ENCODE measurements around the gene FBXL17.

The FBXL17 gene

DNA sequence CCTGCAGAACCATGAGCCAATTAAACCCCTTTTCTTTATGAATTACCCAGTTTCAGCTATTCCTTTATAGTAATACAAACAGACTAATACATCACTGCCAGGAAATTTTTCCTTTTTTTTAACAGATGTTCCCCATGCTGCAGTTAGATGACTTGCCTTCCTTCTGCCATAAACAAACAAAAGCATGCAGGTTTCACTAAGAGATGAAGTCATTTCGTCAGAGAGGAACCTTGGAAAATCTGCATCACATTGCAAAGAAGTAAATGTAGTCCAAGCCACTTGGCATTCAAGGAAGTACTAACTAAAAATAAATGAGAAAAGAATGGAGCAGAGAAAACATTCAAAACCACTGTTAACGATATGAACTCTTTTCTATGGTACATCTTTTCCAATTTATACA is 517.1 kb downstream of the FBXL17 start:
- no peak for DNase-seq (ENCODE audit: low read depth in 3 of 3)

DNA sequence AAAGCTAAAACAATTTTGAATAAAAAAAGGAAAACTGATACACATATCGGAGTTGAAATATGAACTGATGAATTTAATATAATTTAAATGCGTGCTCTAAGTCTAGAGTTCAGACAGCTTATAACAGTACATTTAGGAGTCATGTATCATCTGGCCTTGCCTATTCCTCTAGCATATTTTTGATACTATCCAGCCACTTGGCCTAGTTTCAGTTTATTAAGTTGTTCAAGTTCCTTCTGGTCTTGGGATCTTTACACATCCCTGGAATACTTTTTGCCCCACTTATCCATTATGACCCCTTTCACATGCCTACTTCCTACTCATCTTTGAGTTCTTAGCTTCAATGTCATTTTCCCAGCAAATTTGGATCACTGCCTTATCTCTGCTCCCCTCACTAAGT is 518.8 kb downstream of the FBXL17 start:
- no peak for DNase-seq (ENCODE audit: low read depth in 3 of 3)

DNA sequence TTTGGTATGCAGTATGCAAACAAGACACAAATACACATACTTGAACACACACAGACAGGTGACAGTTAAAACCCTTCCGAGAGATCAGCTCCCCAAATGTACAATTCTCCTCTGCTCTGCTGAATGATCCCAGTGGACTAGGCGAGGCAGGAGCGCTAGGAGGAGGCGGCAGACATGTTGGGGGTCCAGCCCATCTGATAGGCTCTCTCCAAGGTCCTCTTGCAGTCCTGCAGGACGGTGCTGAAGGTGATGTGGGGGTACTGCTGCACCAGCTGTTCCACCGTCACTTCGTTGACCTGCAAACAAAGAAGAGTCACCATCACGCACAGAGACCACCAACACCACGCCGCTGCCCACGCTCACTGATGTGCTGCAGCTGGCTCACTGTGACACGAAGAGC is 520.3 kb downstream of the FBXL17 start:
- DNase-seq (ENCODE audit: low read depth in 3 of 3): no peak

DNA sequence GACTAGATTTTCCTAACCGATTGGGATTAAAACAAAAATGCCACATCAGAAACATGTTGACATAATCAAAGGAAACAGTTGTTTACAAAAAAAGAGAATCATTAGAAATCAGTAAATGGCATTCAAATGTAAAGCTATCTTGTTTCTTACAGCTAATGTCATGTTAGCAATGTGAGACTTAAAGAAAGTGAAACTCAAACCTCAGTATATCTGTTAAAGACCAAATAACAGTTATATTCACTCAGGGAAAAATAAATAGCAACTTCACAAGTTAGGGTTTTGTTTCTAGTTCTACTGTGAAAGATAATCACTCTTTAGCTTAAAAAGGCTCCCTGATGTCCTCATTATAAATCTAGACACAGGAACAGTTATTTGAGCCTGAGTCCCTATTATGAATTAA is 521.9 kb downstream of the FBXL17 start:
- DNase-seq (ENCODE audit: low read depth in 3 of 3): no peak

DNA sequence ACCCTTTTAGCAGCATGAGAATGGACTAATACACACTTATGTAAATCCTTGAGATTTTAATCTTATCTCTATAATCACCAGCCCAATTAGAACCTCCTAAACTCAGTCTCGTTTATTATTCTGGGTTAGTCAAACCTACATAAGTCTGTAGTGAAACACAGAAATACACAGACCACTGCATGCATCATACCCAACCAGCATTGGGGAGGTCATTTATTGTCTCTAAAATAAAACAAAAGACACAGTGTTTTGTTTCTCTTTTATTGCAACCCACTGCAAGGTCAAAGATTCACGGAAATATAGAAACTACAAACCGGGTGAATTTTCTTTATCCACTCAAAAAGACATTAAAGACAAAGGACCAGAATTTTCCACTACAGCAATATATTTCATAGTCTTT is 523.1 kb downstream of the FBXL17 start:
- no peak for DNase-seq (ENCODE audit: low read depth in 3 of 3)

DNA sequence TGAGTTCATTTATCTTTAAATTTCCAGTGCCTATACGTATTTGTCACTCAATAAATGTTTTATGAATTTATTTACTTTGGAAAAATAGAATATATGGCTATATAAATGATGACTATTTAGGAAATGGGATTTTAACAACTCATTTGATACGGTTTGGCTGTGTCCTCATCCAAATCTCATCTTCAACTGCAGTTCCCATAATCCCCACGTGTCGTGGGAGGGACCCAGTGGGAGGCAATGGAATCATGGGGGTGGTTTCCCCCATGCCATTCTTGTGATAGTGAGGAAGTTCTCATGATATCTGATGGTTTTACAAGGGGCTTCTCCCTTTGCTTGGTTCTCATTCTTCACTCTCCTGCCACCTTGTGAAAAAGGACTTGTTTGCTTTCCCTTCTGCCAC is 523.6 kb downstream of the FBXL17 start:
- DNase-seq (ENCODE audit: low read depth in 3 of 3): no peak

DNA sequence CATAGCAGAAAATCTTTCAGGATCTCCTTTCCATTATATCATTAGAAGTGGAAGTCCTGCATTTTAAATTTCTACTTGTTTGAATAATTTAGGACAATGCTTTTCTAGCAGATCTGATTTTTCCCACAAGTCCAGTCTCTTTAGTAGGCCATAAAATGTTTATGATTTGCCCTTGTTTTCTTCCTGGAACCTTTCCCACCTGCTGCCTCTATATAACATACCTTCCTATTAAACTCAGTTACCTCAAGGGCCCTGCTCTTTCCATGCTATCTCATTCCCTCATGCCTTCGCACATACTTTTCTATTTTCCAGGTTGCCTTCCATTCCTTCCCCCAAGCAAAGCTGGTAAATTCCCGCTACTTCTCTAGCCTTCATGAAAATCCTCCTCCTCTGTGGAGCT is 524.1 kb downstream of the FBXL17 start:
- no peak for DNase-seq (ENCODE audit: low read depth in 3 of 3)

DNA sequence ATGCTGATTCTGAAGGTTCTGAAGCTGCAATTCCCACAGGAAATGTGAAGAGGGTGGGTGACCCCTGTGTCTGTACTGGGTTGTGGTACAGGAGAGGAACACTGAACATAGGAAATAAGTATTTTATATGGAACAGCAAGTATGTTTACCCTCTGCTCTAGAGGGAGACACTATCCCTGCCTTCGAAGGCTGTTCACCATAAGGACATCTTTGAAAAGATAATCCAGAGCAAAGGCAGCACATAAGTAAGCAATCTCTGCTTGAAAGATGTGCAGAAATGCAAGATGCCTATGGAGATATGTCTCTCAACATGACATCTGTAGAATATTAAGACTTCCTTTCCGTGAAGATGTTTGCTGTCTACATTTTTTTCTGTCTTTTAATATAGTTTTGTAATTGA is 526.7 kb downstream of the FBXL17 start:
- no peak for DNase-seq (ENCODE audit: low read depth in 3 of 3)

DNA sequence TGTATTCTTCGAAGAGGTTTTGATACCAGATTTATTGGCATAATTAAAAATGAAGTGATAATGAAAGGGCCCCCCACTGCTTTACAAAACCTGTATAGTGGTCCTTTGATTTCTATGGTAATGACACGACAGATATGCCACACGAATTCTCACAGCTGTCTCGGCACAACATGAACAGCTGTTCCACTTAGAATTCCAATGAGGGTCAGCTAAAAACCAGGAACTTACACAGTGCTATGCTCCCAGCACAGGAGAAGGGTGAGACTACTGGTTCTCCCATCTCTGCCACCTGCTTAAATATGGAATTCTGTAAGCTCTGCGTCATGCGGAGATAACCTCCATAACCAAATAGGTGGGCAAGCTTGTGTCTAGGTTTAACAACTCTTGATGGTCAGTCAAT is 528.2 kb downstream of the FBXL17 start:
- no peak for DNase-seq (ENCODE audit: low read depth in 3 of 3)

DNA sequence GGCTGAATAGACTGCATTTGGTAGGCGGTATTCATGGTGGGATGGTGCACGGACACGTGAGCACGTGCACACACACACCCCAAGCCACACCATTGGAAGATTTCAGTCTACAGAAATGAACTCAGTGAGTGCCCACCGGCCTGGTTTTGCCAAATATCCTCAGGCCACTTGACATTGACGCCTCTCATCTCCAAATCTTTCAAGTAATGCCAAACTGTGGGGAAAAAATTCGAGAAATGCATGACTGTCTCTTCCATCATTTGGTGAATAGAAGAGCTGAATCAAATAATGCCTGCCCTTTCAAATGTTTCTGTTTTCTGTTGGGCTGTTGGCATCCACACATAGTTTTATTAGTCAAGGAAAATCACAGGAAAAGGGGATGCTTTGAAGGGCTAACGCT is 528.9 kb downstream of the FBXL17 start:
- no peak for DNase-seq (ENCODE audit: low read depth in 3 of 3)

DNA sequence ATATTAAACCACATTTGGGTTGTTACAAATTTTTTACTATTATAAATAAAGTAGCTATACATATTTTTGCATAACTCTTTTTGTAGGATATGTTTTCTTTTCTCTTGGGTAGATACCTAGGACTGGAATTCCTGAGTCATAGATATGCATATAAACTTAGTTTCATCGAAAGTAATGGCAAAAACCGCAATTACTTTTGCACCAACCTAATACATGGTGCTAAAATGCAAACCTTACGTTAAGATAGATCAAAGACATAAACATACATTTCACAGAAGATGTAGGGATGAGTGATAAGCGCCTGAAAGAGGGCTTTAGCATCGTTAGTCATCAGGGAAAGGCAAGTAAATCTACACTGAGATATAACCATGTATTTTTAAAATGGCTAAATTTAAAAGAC is 532.8 kb downstream of the FBXL17 start:
- DNase-seq (ENCODE audit: low read depth in 3 of 3): no peak

DNA sequence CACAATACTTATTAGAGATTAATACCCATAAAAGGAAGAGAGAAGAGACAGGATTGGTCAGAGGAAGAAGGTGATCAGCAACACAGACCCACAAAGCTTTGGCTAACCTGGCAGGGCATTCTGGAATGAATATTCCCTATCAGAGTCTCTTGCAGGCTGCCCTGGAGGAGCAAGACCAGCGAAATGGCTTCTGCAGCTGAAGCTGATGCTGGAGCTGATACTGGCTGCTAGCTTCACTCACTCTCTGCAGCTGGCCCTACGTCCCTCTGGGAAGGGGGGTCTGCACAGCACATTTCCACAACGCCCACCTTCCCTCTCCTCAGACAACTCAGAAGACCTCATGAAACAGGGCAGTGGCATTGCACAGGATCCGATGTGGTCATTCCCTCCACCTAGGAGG is 541.3 kb downstream of the FBXL17 start:
- DNase-seq (ENCODE audit: low read depth in 3 of 3): no peak

DNA sequence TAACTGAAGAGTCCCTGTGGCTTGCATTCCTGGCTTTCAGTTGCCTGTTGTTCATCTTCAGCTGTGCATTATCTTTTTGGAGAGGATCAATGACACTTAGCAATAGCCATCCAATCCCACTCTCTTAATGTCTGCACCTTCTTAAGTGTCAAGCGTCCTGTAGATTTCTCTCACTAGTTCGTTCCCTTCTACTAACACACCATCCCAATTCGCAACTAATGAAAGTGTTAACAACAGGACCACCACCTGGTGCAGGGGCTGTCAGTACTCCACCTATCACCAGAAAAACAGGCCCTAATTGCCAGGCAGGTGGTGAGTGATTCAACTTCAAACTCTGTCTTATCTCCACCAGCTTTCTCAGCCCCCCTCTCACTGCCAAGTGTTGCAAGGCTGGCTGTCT is 541.7 kb downstream of the FBXL17 start:
- no peak for DNase-seq (ENCODE audit: low read depth in 3 of 3)

DNA sequence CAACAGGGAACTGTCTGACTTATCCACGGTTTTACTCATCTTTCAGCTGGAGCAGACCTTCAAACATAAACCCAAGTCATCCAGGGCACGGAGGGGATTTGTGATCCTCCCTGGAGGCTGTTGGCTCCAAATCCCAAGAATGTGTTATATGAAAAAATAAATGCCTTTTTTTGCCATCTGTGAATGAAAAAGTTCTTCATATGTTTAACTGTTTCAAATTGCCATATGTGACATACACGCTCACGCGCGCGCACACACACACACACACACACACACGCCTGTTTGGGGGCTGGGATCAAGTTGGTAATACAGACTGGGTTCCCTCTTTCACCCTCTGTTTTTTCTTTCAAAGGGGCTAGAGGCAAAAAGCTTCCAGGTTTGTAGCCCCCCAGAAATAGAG is 546.8 kb downstream of the FBXL17 start:
- DNase-seq (ENCODE audit: low read depth in 3 of 3): no peak

DNA sequence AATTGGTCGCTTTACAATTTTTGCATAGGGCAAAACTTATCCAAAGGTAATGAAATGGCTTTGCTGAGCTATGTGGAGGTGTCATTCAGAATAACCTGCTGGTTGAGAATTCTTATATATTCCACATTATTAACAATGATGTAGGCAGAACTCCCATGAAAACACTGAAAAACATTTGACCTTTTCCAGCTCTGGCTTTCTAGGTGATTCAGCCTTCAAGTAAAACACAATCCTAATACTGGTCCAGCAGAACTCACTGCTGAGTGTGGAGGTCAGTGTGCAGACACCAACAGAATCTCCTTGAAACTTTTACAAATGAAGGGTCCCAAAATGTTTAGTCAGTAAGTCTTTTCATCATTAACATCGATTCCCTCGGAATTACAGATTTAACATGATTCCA is 549.2 kb downstream of the FBXL17 start:
- no peak for DNase-seq (ENCODE audit: low read depth in 3 of 3)

DNA sequence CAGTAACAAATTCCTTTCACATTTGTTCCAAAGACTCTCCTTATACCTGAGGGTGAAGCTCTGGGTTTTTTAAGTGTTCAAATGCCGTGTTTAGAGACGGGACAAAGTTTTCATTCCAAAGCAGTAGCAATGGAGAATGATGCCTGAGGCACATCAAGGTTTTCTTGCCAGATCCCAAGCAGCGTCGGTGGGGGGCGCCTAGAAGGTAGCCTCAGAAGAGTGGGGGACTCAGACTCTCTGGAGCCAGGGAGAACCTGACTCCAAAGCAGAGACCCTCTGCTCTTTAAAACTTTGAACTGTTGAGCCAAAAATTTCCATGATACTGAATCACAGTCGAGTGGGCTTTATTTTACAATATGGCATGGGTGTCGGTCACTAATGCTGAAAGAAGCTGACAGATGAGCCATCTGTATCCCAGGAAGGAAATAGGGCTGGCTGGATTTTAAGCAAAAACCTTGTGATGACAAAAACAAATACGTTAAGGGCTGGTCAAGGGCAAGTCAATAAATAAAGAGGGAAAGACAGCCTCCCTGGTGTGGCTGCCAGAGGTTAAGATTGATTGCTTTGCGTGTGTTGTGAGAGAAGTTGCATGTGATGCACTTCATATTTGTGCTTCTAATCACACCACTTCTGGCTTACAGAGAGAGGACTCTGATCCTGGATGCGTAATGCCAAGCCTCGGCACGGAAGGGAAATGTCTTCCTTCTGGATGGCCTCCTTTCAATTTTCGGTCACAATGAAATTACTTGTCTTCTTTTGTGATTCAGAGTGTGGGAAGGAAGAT is 550.1 kb downstream of the FBXL17 start:
- DNase-seq (ENCODE audit: low read depth in 3 of 3): no peak

DNA sequence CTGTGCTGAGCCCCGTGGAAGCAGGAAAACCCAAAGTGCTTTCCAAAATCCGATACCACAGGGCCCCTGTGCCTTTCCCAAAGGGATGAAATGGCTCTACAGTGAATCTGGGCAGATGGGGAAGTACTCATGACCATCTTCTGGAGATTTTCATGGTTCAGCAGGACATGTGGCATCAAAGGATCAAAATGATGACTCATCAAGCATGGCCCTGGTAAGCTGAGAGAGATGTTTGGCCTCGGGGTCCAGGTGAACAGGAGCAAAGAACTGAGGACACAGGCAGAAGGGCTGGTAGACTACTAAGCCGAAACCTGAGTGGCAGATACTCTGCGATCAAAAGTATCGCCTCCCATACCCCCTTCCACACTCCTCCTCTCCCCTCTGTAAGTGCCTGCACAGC is 551.1 kb downstream of the FBXL17 start:
- no peak for DNase-seq (ENCODE audit: low read depth in 3 of 3)

DNA sequence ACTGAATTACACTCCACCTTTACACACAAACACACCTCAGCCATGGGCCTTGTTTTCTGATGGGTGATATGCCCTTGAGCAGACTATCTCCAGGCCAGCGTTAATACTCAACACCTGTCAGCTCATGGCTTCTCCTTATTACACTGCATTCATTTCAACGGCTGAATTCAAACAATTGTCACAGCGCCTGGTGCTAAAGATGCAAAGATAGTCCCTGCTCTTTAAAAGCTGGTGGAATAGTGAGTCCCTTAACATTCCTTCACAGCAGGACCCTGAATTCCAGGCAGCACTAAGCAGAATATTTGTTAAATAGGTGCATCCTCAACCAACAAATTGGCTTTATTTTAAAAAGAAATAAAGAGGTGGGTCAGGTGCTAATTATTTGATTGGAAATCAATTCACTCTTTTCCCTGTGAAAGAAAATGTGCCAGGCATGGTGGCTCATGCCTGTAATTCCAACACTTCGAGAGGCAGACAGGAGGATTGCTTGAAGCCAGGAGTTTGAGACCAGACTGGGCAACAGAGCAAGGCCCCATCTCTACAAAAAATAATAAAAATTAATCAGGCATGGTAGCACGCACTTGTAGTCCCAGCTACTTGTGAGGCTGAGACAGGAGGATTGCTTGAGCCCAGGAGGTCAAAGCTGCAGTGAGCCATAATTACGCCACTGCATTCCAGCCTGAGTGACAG is 555.4 kb downstream of the FBXL17 start:
- DNase-seq (ENCODE audit: low read depth in 3 of 3): no peak

DNA sequence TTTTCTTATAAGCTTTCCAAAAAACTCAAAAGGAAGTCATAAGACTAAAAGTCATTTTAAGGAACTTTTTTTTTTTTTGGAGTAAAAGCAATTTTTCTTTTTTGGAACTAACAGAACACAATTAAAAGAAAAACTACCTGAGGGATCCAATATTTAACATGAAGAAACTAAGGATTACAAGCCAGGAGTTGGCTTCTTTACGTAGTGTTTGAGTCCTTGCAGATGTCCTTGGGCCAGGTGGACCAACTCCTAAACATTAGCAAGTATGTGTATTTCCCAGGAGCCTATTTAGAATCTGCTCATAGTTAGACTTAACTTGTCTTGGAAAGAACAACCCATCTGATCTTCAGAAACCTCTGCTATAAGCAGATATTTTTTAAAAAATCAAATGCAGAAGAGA is 557.1 kb downstream of the FBXL17 start:
- no peak for DNase-seq (ENCODE audit: low read depth in 3 of 3)

DNA sequence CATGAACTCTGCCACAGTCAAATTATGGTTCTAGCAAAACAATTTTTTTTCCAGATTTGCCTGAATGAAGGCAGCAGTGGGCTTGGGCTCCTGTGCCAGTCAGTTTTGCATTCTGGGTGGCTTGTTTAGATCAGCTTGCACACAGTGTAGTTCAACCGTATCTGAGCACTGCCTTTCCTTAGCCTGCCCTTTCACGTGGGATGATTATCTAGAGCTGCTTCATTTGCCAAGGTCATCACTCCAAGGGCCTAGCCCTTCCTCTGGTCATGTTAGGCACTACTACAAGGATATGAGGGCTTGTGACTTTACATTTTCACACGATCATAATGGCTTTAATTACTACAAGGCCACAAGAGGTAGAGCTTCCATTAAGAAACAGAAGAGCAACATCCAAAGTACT is 560.6 kb downstream of the FBXL17 start:
- no peak for DNase-seq (ENCODE audit: low read depth in 3 of 3)

DNA sequence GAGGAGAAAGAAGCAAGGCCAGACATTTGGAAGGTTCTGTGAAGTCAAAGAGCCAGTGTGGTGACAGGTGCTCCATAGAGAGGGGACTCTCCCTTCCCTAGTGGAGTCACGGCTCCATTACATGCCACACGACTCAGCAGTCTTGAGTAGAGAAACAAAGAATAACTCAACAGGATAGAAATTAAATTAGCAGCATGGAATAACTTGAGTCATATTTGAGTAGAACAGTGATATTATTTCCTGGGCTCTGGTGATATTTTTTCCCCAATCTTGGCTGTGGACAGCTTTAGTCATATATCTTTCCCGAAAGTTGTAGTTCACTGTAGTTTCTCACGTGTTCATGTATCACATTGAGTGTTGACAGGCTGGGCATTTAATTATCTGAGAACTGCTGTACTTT is 561.5 kb downstream of the FBXL17 start:
- no peak for DNase-seq (ENCODE audit: low read depth in 3 of 3)

DNA sequence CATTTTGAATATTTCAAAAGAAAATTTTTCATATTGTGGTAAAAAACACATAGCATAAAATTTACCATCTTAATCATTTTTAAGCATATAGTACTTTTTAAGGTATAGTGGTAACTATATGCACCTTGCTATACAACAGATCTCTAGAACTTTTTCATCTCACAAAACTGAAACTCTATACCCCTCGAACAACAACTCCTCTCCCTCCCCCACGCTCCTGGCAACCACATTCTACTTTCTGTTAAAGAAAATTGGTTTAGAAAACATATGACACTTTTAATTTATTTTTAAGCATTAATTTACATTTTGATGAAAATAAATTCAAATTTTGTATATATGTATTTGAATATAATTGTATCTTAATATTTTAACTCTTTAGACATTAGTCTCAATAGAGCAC is 563.9 kb downstream of the FBXL17 start:
- DNase-seq (ENCODE audit: low read depth in 3 of 3): no peak

DNA sequence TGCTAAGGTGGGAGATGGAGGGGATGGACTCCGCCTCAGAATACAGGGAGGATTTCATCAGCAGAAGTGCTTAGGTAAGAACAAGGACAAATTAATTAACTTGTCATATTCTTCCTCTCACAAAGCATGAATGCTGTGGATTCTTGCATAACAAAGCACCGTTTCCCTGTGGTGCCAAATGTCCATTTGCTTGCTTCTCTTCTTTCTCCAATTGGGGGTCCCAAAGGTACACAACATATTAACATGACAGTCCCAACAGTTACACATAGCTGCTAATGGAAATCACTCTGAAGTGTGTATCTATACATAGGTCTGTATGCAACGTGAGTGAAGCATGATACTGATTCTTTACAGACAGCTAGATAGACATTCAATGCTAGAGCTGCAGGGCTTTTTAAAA is 564.5 kb downstream of the FBXL17 start:
- DNase-seq (ENCODE audit: low read depth in 3 of 3): no peak

DNA sequence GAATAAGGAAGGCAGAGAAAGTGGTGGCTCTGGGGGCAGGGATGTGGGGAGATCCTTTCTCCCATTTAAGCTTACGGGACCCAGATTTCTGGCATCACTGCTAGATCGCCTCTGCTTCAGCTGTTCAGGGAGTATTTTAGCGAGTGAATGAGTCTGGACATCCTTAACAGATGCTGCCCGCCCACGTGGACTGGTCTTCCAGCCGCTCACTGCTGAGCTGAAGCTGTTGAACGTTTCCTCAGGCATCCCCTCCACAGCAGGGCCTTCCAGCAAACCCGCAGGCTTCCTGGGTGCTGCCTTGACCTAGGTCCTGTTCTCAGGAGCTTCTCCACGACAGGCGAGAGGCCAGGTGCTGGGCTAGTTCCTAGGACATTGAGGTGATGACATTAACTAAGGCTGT is 566.8 kb downstream of the FBXL17 start:
- no peak for DNase-seq (ENCODE audit: low read depth in 3 of 3)

Measured in stimulated activated CD4-positive, alpha-beta T cell treated with anti-CD3 and anti-CD28 coated beads, TNF-alpha, amount 100 ng/mL, for 4 hours (primary cell).